ENCODE results near the gene G6PD.

GRCh38 chrX:154595559-154596249 lies 49.1 kb upstream of the G6PD start:
- TF ChIP-seq CTCF (IDR thresholded peaks at IDR 0.05) (no peak), POLR2A (IDR thresholded peaks at IDR 0.05) (no peak)
